IMR-90 (cell line): ENCODE results near the gene PCNX2. TPM values are rescaled to one million over a fixed set of nuclear protein-coding genes. Genes with fewer than 3 reads are reported as not detected.
A peak's percentile ranks its signal among the peaks of the same experiment; 100 is the strongest.

ENCODE experiments used
- ATAC-seq: fragments of 200-7000 bp; cut with Tn5 transposase; 2 replicates; pipeline ENCODE4 v1.9.1; 2020; ENCODE audit warnings: low read depth, mild to moderate bottlenecking, moderate library complexity
- BruUV-seq: library from RNA; stranded (reverse); fragments of 400-500 nt; replicated peaks from 2 replicates; lab custom pipeline; 2021; lab: Mats Ljungman, UMichigan
- CTCF ChIA-PET: fragments of 300-600 bp; formaldehyde crosslinking; extraction: SDS; loops from one replicate; lab custom pipeline; 2021; ENCODE audit warnings: antibody characterized with exemption; lab: Yijun Ruan, JAX
- POLR2A ChIA-PET: fragments of 300-600 bp; sonication (Branson Sonifier 250); formaldehyde crosslinking; loops from one replicate; lab custom pipeline; 2022; ENCODE audit warnings: antibody characterized with exemption; ENCODE audit not compliant: unreplicated experiment; lab: Charles Lee
- DNase-seq: peaks from one replicate; pipeline ENCODE4 v3.0.0; 2013
- H2AFZ ChIP-seq: replicated peaks from 2 replicates; pipeline ENCODE3; 2013; ENCODE audit warnings: low read length, mild to moderate bottlenecking; ENCODE audit not compliant: poor library complexity
- H2AK5ac ChIP-seq: 2 replicates; pipeline ENCODE4 v1.6.1; 2013; ENCODE audit warnings: low read depth, low read length, inconsistent platforms
- H2AK9ac ChIP-seq: replicated peaks from 2 replicates; pipeline ENCODE3; 2013; ENCODE audit warnings: mild to moderate bottlenecking, low read depth, low read length, moderate library complexity; ENCODE audit not compliant: poor library complexity
- H2BK120ac ChIP-seq: 2 replicates; pipeline ENCODE4 v1.6.1; 2013; ENCODE audit warnings: low read depth, low read length, inconsistent platforms
- H2BK15ac ChIP-seq: 3 replicates; pipeline ENCODE4 v1.6.1; 2013; ENCODE audit warnings: low read depth, low read length, inconsistent platforms
- H2BK20ac ChIP-seq: 2 replicates; pipeline ENCODE4 v1.6.1; 2013; ENCODE audit warnings: low read depth, mild to moderate bottlenecking, inconsistent platforms, low read length, moderate library complexity
- H2BK5ac ChIP-seq: 2 replicates; pipeline ENCODE4 v1.6.1; 2013; ENCODE audit warnings: mild to moderate bottlenecking, low read depth, low read length, inconsistent platforms; ENCODE audit not compliant: poor library complexity, severe bottlenecking
- H3K14ac ChIP-seq: replicated peaks from 2 replicates; pipeline ENCODE4 v1.6.1; 2013; ENCODE audit warnings: low read depth, low read length, inconsistent platforms
- H3K18ac ChIP-seq: 2 replicates; pipeline ENCODE4 v1.6.1; 2013; ENCODE audit warnings: low read depth, low read length, control low read depth
- H3K23ac ChIP-seq: 2 replicates; pipeline ENCODE4 v1.6.1; 2013; ENCODE audit warnings: low read depth, low read length, inconsistent platforms
- H3K27ac ChIP-seq: 2 replicates; pipeline ENCODE4 v1.5.1; 2013; ENCODE audit warnings: mild to moderate bottlenecking, control low read depth, low read length; ENCODE audit not compliant: insufficient read depth
- H3K27me3 ChIP-seq: 2 replicates; pipeline ENCODE4 v1.6.1; 2013; ENCODE audit warnings: low read length; ENCODE audit not compliant: control insufficient read depth, insufficient read depth
- H3K36me3 ChIP-seq: 2 replicates; pipeline ENCODE4 v1.6.1; 2013; ENCODE audit warnings: low read length, mixed read lengths; ENCODE audit not compliant: control insufficient read depth, insufficient read depth
- H3K4ac ChIP-seq: 2 replicates; pipeline ENCODE4 v1.6.1; 2013; ENCODE audit warnings: low read depth, low read length, inconsistent platforms
- H3K4me1 ChIP-seq: 2 replicates; pipeline ENCODE4 v1.6.1; 2013; ENCODE audit warnings: low read length, mixed read lengths; ENCODE audit not compliant: control insufficient read depth, insufficient read depth
- H3K4me2 ChIP-seq: 2 replicates; pipeline ENCODE4 v1.6.1; 2013; ENCODE audit warnings: low read depth, mild to moderate bottlenecking, control low read depth, low read length, moderate library complexity
- H3K4me3 ChIP-seq: 2 replicates; pipeline ENCODE4 v1.5.1; 2013; ENCODE audit warnings: low read depth, mild to moderate bottlenecking, control low read depth, low read length, moderate library complexity; ENCODE audit not compliant: insufficient read depth
- H3K56ac ChIP-seq: 2 replicates; pipeline ENCODE4 v1.6.1; 2013; ENCODE audit warnings: low read length, inconsistent platforms; ENCODE audit not compliant: insufficient read depth; ENCODE audit errors: extremely low read depth
- H3K79me1 ChIP-seq, 2 experiments: 2 replicates each; pipeline ENCODE4 v1.6.1; 2013; ENCODE audit warnings: low read length in 2 of 2, inconsistent platforms in 1 of 2, low read depth in 1 of 2
- H3K9ac ChIP-seq: 2 replicates; pipeline ENCODE4 v1.6.1; 2013; ENCODE audit warnings: low read depth, low read length, control low read depth
- H3K9me1 ChIP-seq: 2 replicates; pipeline ENCODE4 v1.6.1; 2013; ENCODE audit warnings: low read length, inconsistent platforms; ENCODE audit not compliant: insufficient read depth
- H3K9me3 ChIP-seq: 2 replicates; pipeline ENCODE4 v1.6.1; 2013; ENCODE audit warnings: low read length; ENCODE audit not compliant: control insufficient read depth, insufficient read depth
- H4K20me1 ChIP-seq: 2 replicates; pipeline ENCODE4 v1.6.1; 2013; ENCODE audit warnings: low read length, inconsistent platforms; ENCODE audit not compliant: insufficient read depth
- H4K5ac ChIP-seq: 2 replicates; pipeline ENCODE4 v1.6.1; 2013; ENCODE audit warnings: mild to moderate bottlenecking, low read depth, low read length, control low read depth
- H4K8ac ChIP-seq, 2 experiments: 2 replicates each; pipeline ENCODE4 v1.6.1; 2013; ENCODE audit warnings: low read depth in 2 of 2, low read length in 2 of 2, control low read depth in 1 of 2, inconsistent platforms in 1 of 2
- H4K91ac ChIP-seq: 2 replicates; pipeline ENCODE4 v1.6.1; 2013; ENCODE audit warnings: low read depth, low read length, inconsistent platforms; ENCODE audit not compliant: insufficient read depth
- CEBPB ChIP-seq: IDR thresholded peaks from 2 replicates; pipeline ENCODE4 v1.6.1; 2012; ENCODE audit warnings: low read depth, low read length, improper control_type of control experiment
- CHD1 ChIP-seq: IDR thresholded peaks from 2 replicates; pipeline ENCODE4 v1.6.1; 2012; ENCODE audit warnings: low read depth, low read length, improper control_type of control experiment
- CTCF ChIP-seq: conservative IDR thresholded peaks from 2 replicates; pipeline ENCODE4 v1.5.1; 2012; ENCODE audit warnings: mild to moderate bottlenecking, low read depth, low read length, improper control_type of control experiment
- ELK1 ChIP-seq: fragments of 150-350 bp; IDR thresholded peaks from 2 replicates; pipeline ENCODE4 v1.6.1; 2016; ENCODE audit warnings: low read depth, mild to moderate bottlenecking, low read length, moderate library complexity, borderline replicate concordance
- MAZ ChIP-seq: IDR thresholded peaks from 2 replicates; pipeline ENCODE4 v1.6.1; 2012; ENCODE audit warnings: low read depth, mild to moderate bottlenecking, low read length, improper control_type of control experiment, moderate library complexity, borderline replicate concordance
- MXI1 ChIP-seq: IDR thresholded peaks from 2 replicates; pipeline ENCODE4 v1.6.1; 2012; ENCODE audit warnings: low read depth, mild to moderate bottlenecking, low read length, moderate library complexity, borderline replicate concordance
- NFE2L2 ChIP-seq: fragments of 150-350 bp; IDR thresholded peaks from 2 replicates; pipeline ENCODE4 v1.6.1; 2016; ENCODE audit warnings: low read depth, mild to moderate bottlenecking, low read length
- POLR2A ChIP-seq: IDR thresholded peaks from 2 replicates; pipeline ENCODE4 v1.6.1; 2012; ENCODE audit warnings: mild to moderate bottlenecking, low read depth, low read length
- RAD21 ChIP-seq: IDR thresholded peaks from 2 replicates; pipeline ENCODE4 v1.6.1; 2012; ENCODE audit warnings: low read length, improper control_type of control experiment
- RCOR1 ChIP-seq: IDR thresholded peaks from 2 replicates; pipeline ENCODE4 v1.6.1; 2012; ENCODE audit warnings: mild to moderate bottlenecking, low read length, improper control_type of control experiment; ENCODE audit not compliant: insufficient replicate concordance
- RFX5 ChIP-seq: IDR thresholded peaks from 2 replicates; pipeline ENCODE4 v1.8.0; 2012; ENCODE audit warnings: low read depth, mild to moderate bottlenecking, low read length, moderate library complexity
- USF2 ChIP-seq: fragments of 150-350 bp; IDR thresholded peaks from 2 replicates; pipeline ENCODE4 v1.6.1; 2017; ENCODE audit warnings: mild to moderate bottlenecking, antibody characterized with exemption, low read length, low read depth
- WGBS, 2 experiments: methylation state at CpG; one replicate each; pipeline versions ENCODE4 v1.1.5 to v1.1.7; 2013; ENCODE audit warnings: missing lambda C conversion rate in 2 of 2; ENCODE audit not compliant: insufficient read length in 1 of 2; ENCODE audit errors: extremely low coverage in 2 of 2; 5-methylcytosine and 5-hydroxymethylcytosine counted together
- dilution Hi-C: fragments of 300-500 bp; cut with HindIII; formaldehyde crosslinking; loops from one replicate; pipeline ENCODE4 v1.14.3; 2018; ENCODE audit warnings: low sequenced_read_pairs; ENCODE audit not compliant: unreplicated experiment
- in situ Hi-C: fragments of 300-500 bp; cut with MboI; formaldehyde crosslinking; loops from 3 replicates; pipeline ENCODE4 v1.14.3; 2019; ENCODE audit warnings: low sequenced_read_pairs, inconsistent platforms, mixed read lengths
- intact Hi-C: fragments of 100-400 bp; cut with micrococcal nuclease; formaldehyde crosslinking; loops from 2 replicates; pipeline ENCODE4 v1.10.0; 2022
- polyA plus RNA-seq, 3 experiments: library from polyadenylated mRNA; depleted of rRNA; stranded (reverse); fragments of >200 nt; gene quantifications; 2 replicates each; pipeline ENCODE4 v1.2.3, GENCODE V29; 2012; ENCODE audit warnings: low replicate concordance in 1 of 3
- total RNA-seq: library from RNA; depleted of rRNA; stranded (reverse); fragments of >200 nt; gene quantifications from 2 replicates; pipeline ENCODE4 v1.2.3, GENCODE V29; 2012

Gene PCNX2
- total and polyA plus RNA-seq, 2 of the 4 experiments (the other 2 are of a cell fraction), result 15.9 to 22.6 TPM

- no peak for TF ChIP-seq USF2
These were observed 9.1 kb upstream of the PCNX2 start (continued) for GRCh38 chr1:233304489-233305102.

- no CpG with 5 or more reads among the region's 2 CpGs for WGBS, 2 experiments
- dilution Hi-C loops (no loop called here), intact Hi-C loops (no loop called here), in situ Hi-C loops (loop anchor here (10.0 kb wide), 1 partner anchor 764 kb away; no protein-coding TSS in a partner anchor)
- H2BK15ac ChIP-seq, result no peak overlapping the region
- ChIA-PET CTCF (no interaction called here), POLR2A (no interaction called here)
- no peak overlapping the region for H3K56ac ChIP-seq
- H3K14ac ChIP-seq, result no peak overlapping the region
- H2BK120ac ChIP-seq, result no peak overlapping the region
- H2BK5ac ChIP-seq, result no peak overlapping the region
- DNase-seq, result peak; percentile 51
- no peak overlapping the region for H4K8ac ChIP-seq
- H3K4me3 ChIP-seq, result no peak overlapping the region
- H4K5ac ChIP-seq, result no peak overlapping the region
- no peaks in the 10 kb centered on the region for H4K20me1 ChIP-seq
- peaks cover 3% of the 10 kb centered on the region; the same call in 1 of the 2 replicates for H3K9me1 ChIP-seq
- no peaks in the 10 kb centered on the region for H3K9me3 ChIP-seq
- no peak overlapping the region for H2AFZ ChIP-seq
- H3K4me2 ChIP-seq, result no peak overlapping the region
- no peak overlapping the region for H3K4ac ChIP-seq
- H3K4me1 ChIP-seq, result peaks cover 6% of the 10 kb centered on the region
- H3K18ac ChIP-seq, result no peak overlapping the region
- no peaks in the 10 kb centered on the region for H3K27me3 ChIP-seq
- H3K79me1 ChIP-seq, result peaks cover 0 to 8% of the 10 kb centered on the region in 2 experiments; a peak in 1 of 4 replicates
- no peaks in the 10 kb centered on the region for H3K36me3 ChIP-seq
- no peak overlapping the region for H2AK9ac ChIP-seq
- H2AK5ac ChIP-seq, result no peak overlapping the region
- no peak overlapping the region for H4K91ac ChIP-seq
- no peak overlapping the region for H2BK20ac ChIP-seq
- H3K9ac ChIP-seq, result no peak overlapping the region
- peak; percentile 21; the same call in 1 of the 2 replicates for ATAC-seq
- H3K27ac ChIP-seq, result no peak overlapping the region
- no peak overlapping the region for H3K23ac ChIP-seq
- BruUV-seq, result no TSS peak
- TF ChIP-seq CHD1 (no peak), RAD21 (no peak), NFE2L2 (no peak), ELK1 (no peak), CTCF (no peak), RFX5 (no peak), CEBPB (no peak), POLR2A (no peak), RCOR1 (no peak), USF2 (no peak), MAZ (no peak), MXI1 (no peak)
These were observed 4.8 kb upstream of the PCNX2 start for GRCh38 chr1:233300326-233300725.
